HEK293 (cell line): ENCODE results near the gene FADS3.

Source experiments
- CTCF ChIA-PET: fragments of 350-600 bp; formaldehyde crosslinking; extraction: SDS; loops from one replicate; lab custom pipeline; 2021; ENCODE audit warnings: antibody characterized with exemption; lab: Yijun Ruan, JAX
- POLR2A ChIA-PET: fragments of 300-600 bp; formaldehyde crosslinking; extraction: SDS; loops from one replicate; lab custom pipeline; 2020; ENCODE audit warnings: antibody characterized with exemption, inconsistent platforms; lab: Yijun Ruan, JAX
- H3K27ac ChIP-seq: fragments of 200-500 bp; sonication (Bioruptor generic); 2 replicates; pipeline ENCODE4 v1.5.1; 2014; ENCODE audit warnings: low read depth, low read length, control low read depth, inconsistent platforms; ENCODE audit errors: extremely low read depth
- H3K36me3 ChIP-seq, 2 experiments: fragments of 200-500 bp in 1 of 2; sonication (Bioruptor generic) in 1 of 2; 1 replicate in 1 of 2; 2 replicates in 1 of 2; pipeline ENCODE4 v1.5.1; 2014 to 2017; ENCODE audit warnings: inconsistent platforms in 2 of 2, low read length in 2 of 2; ENCODE audit not compliant: control insufficient read depth in 2 of 2, insufficient read depth in 1 of 2
- H3K4me1 ChIP-seq: fragments of 200-500 bp; sonication (Bioruptor generic); 2 replicates; pipeline ENCODE4 v1.5.1; 2014; ENCODE audit warnings: mild to moderate bottlenecking, low read length, inconsistent platforms; ENCODE audit not compliant: control insufficient read depth, insufficient read depth
- H3K4me3 ChIP-seq: 2 replicates; pipeline ENCODE4 v1.5.1; 2011; ENCODE audit warnings: low read depth, mild to moderate bottlenecking, control low read depth, low read length, moderate library complexity
- H3K9me3 ChIP-seq: fragments of 200-500 bp; sonication (Bioruptor generic); 2 replicates; pipeline ENCODE4 v1.5.1; 2014; ENCODE audit warnings: low read depth, low read length, inconsistent platforms; ENCODE audit not compliant: control insufficient read depth, insufficient read depth
- BCL11B ChIP-seq: fragments of 450-650 bp; formaldehyde crosslinking; IDR thresholded peaks from 2 replicates; pipeline ENCODE4 v1.5.1; 2016; ENCODE audit warnings: low read depth, missing biosample characterization, missing genetic modification characterization
- HOXA7 ChIP-seq: sonication (generic); formaldehyde crosslinking; IDR thresholded peaks from 2 replicates; pipeline ENCODE4 v1.8.1; 2022; ENCODE audit warnings: missing genetic modification reagents, borderline replicate concordance
- HOXC10 ChIP-seq: sonication (generic); formaldehyde crosslinking; IDR thresholded peaks from 2 replicates; pipeline ENCODE4 v1.8.1; 2023; ENCODE audit warnings: mild to moderate bottlenecking, missing genetic modification reagents
- KLF1 ChIP-seq: fragments of 450-650 bp; formaldehyde crosslinking; IDR thresholded peaks from 2 replicates; pipeline ENCODE4 v1.5.1; 2016; ENCODE audit warnings: missing biosample characterization, missing genetic modification characterization
- KLF17 ChIP-seq: fragments of 450-650 bp; formaldehyde crosslinking; IDR thresholded peaks from 2 replicates; pipeline ENCODE4 v1.5.1; 2016; ENCODE audit warnings: missing biosample characterization, missing genetic modification characterization
- KLF9 ChIP-seq: fragments of 450-650 bp; formaldehyde crosslinking; IDR thresholded peaks from 2 replicates; pipeline ENCODE4 v1.5.1; 2016; ENCODE audit warnings: missing biosample characterization, missing genetic modification characterization, low read depth
- REST ChIP-seq: fragments of 450-650 bp; formaldehyde crosslinking; IDR thresholded peaks from 2 replicates; pipeline ENCODE4 v1.5.1; 2016; ENCODE audit warnings: missing biosample characterization, missing genetic modification characterization
- SALL2 ChIP-seq: fragments of 450-650 bp; formaldehyde crosslinking; IDR thresholded peaks from 2 replicates; pipeline ENCODE4 v1.5.0; 2017; ENCODE audit warnings: missing biosample characterization, mild to moderate bottlenecking, missing genetic modification characterization, borderline replicate concordance
- YY2 ChIP-seq: fragments of 450-650 bp; formaldehyde crosslinking; IDR thresholded peaks from 2 replicates; pipeline ENCODE4 v1.5.1; 2016; ENCODE audit warnings: missing biosample characterization, missing genetic modification characterization
- ZBTB48 ChIP-seq: fragments of 450-650 bp; formaldehyde crosslinking; IDR thresholded peaks from 2 replicates; pipeline ENCODE4 v1.5.1; 2016; ENCODE audit warnings: missing biosample characterization, missing genetic modification characterization
- ZBTB7A ChIP-seq: fragments of 450-650 bp; formaldehyde crosslinking; IDR thresholded peaks from 2 replicates; pipeline ENCODE4 v1.5.1; 2016; ENCODE audit warnings: low read depth, missing biosample characterization, missing genetic modification characterization
- ZBTB8A ChIP-seq: fragments of 450-650 bp; formaldehyde crosslinking; IDR thresholded peaks from 2 replicates; pipeline ENCODE4 v1.5.1; 2016; ENCODE audit warnings: missing biosample characterization, missing genetic modification characterization
- ZNF132 ChIP-seq: fragments of 450-650 bp; formaldehyde crosslinking; IDR thresholded peaks from 2 replicates; pipeline ENCODE4 v1.5.1; 2017; ENCODE audit warnings: missing biosample characterization, missing genetic modification characterization, borderline replicate concordance
- ZNF335 ChIP-seq: fragments of 450-650 bp; formaldehyde crosslinking; conservative IDR thresholded peaks from 2 replicates; pipeline ENCODE4 v1.5.1; 2016; ENCODE audit warnings: missing biosample characterization, missing genetic modification characterization
- ZNF391 ChIP-seq: fragments of 450-650 bp; formaldehyde crosslinking; IDR thresholded peaks from 2 replicates; pipeline ENCODE4 v1.5.1; 2016; ENCODE audit warnings: low read depth, missing biosample characterization, missing genetic modification characterization, borderline replicate concordance
- ZNF426 ChIP-seq: fragments of 450-650 bp; formaldehyde crosslinking; IDR thresholded peaks from 2 replicates; pipeline ENCODE4 v1.5.1; 2017; ENCODE audit warnings: missing biosample characterization, missing genetic modification characterization, mild to moderate bottlenecking, inconsistent platforms, moderate library complexity
- ZNF449 ChIP-seq: fragments of 450-650 bp; formaldehyde crosslinking; IDR thresholded peaks from 2 replicates; pipeline ENCODE4 v1.5.1; 2017; ENCODE audit warnings: missing biosample characterization, mild to moderate bottlenecking, missing genetic modification characterization, moderate library complexity
- ZNF48 ChIP-seq: fragments of 450-650 bp; formaldehyde crosslinking; IDR thresholded peaks from 2 replicates; pipeline ENCODE4 v1.5.1; 2016; ENCODE audit warnings: missing biosample characterization, missing genetic modification characterization
- ZNF555 ChIP-seq: fragments of 450-650 bp; formaldehyde crosslinking; conservative IDR thresholded peaks from 2 replicates; pipeline ENCODE4 v1.5.1; 2017; ENCODE audit warnings: missing biosample characterization, mild to moderate bottlenecking, missing genetic modification characterization, inconsistent platforms
- ZNF621 ChIP-seq: fragments of 450-650 bp; formaldehyde crosslinking; IDR thresholded peaks from 2 replicates; pipeline ENCODE4 v1.5.1; 2017; ENCODE audit warnings: missing biosample characterization, missing genetic modification characterization
- ZNF747 ChIP-seq: fragments of 450-650 bp; formaldehyde crosslinking; IDR thresholded peaks from 2 replicates; pipeline ENCODE4 v1.5.1; 2016; ENCODE audit warnings: missing biosample characterization, missing genetic modification characterization
- ZNF76 ChIP-seq: fragments of 450-650 bp; formaldehyde crosslinking; IDR thresholded peaks from 2 replicates; pipeline ENCODE4; 2016; ENCODE audit warnings: low read depth, missing biosample characterization, missing genetic modification characterization, borderline replicate concordance
- ZNF843 ChIP-seq: fragments of 450-650 bp; formaldehyde crosslinking; IDR thresholded peaks from 2 replicates; pipeline ENCODE4 v1.5.1; 2016; ENCODE audit warnings: missing biosample characterization, missing genetic modification characterization
- ZSCAN30 ChIP-seq: fragments of 450-650 bp; IDR thresholded peaks from 2 replicates; pipeline ENCODE4 v1.5.1; 2018; ENCODE audit warnings: missing biosample characterization, mild to moderate bottlenecking, missing genetic modification characterization, moderate library complexity

The FADS3 gene

GRCh38 chr11:61860054-61860903 is 31.1 kb downstream of the FADS3 start (continued):
- TF ChIP-seq ZNF391 (tag by site-specific recombination), result no peak
- TF ChIP-seq KLF9 (tag by site-specific recombination), result no peak
- no peak for TF ChIP-seq ZBTB8A (tag by site-specific recombination)
- no peak for TF ChIP-seq KLF1
- TF ChIP-seq ZNF132 (tag by site-specific recombination), result no peak

- Histone ChIP-seq H3K36me3 (no peaks in the 10 kb centered on the region; a peak in 1 of 3 replicates), H3K9me3 (no peaks in the 10 kb centered on the region), H3K4me3 (no peak overlapping the region), H3K4me1 (no peaks in the 10 kb centered on the region), H3K27ac (no peak overlapping the region)
- CTCF ChIA-PET, result interaction anchor here (0.6 to 1.3 kb wide), 2 partner anchors 92 to 219 kb away, joined by 4 to 5 read pairs; no protein-coding TSS in a partner anchor
- POLR2A ChIA-PET, result no interaction called here
- TF ChIP-seq ZBTB7A (tag by site-specific recombination) (no peak), REST (peak; percentile 77), ZNF555 (tag by site-specific recombination) (no peak)
- TF ChIP-seq, all 188 proteins: peak for 1
Measured at GRCh38 chr11:61855939-61856680, 35.2 kb downstream of the FADS3 start.

- ChIA-PET CTCF (interaction anchor here (1.1 kb wide), 1 partner anchor 227 kb away, joined by 3 read pairs; no protein-coding TSS in a partner anchor), POLR2A (no interaction called here)
- H3K36me3 ChIP-seq, result peaks cover 0 to 4% of the 10 kb centered on the region in 2 experiments; a peak in 2 of 3 replicates
- H3K4me1 ChIP-seq, result no peaks in the 10 kb centered on the region
- H3K9me3 ChIP-seq, result no peaks in the 10 kb centered on the region
- H3K27ac ChIP-seq, result no peak overlapping the region
- no peak overlapping the region for H3K4me3 ChIP-seq
- TF ChIP-seq ZBTB48 (no peak), KLF17 (tag by site-specific recombination) (no peak), SALL2 (no peak), ZNF76 (no peak), HOXA7 (CRISPR knock-in tag) (no peak), ZNF391 (tag by site-specific recombination) (no peak), ZNF426 (tag by site-specific recombination) (no peak), ZNF747 (tag by site-specific recombination) (no peak), ZSCAN30 (tag by site-specific recombination) (no peak), ZNF555 (tag by site-specific recombination) (no peak), ZNF449 (tag by site-specific recombination) (no peak), ZNF843 (tag by site-specific recombination) (no peak), ZNF335 (tag by site-specific recombination) (no peak), BCL11B (tag by site-specific recombination) (no peak), ZNF48 (tag by site-specific recombination) (no peak), YY2 (no peak), ZNF621 (tag by site-specific recombination) (no peak), HOXC10 (CRISPR knock-in tag) (no peak)
Measured at GRCh38 chr11:61854966-61855714, 36.2 kb downstream of the FADS3 start.
